Mucosa of stomach (tissue), 1 donor: ENCODE data around the gene SEPTIN12.
A peak's percentile ranks its signal among the peaks of the same experiment; 100 is the strongest.
"Not testable (repeated sequence)": the region's sequence is repeated elsewhere in the genome, so short reads cannot be mapped to it uniquely, and the experiment has no call there.

Source experiments
- H3K27me3 ChIP-seq: one replicate; pipeline ENCODE4 v1.7.0; 2013; ENCODE audit warnings: mild to moderate bottlenecking, low read length; ENCODE audit not compliant: control insufficient read depth, insufficient read depth
- H3K36me3 ChIP-seq: one replicate; pipeline ENCODE4 v1.7.0; 2013; ENCODE audit warnings: low read length; ENCODE audit not compliant: control insufficient read depth, insufficient read depth
- H3K4me1 ChIP-seq: one replicate; pipeline ENCODE4 v1.7.0; 2013; ENCODE audit warnings: mild to moderate bottlenecking, low read length; ENCODE audit not compliant: control insufficient read depth, insufficient read depth
- H3K4me3 ChIP-seq: one replicate; pipeline ENCODE4 v1.7.0; 2013; ENCODE audit warnings: low read length
- H3K9ac ChIP-seq: one replicate; pipeline ENCODE4 v1.7.0; 2013; ENCODE audit warnings: mild to moderate bottlenecking, low read length, moderate library complexity
- H3K9me3 ChIP-seq: one replicate; pipeline ENCODE4 v1.7.0; 2013; ENCODE audit warnings: mild to moderate bottlenecking, low read length, moderate library complexity; ENCODE audit not compliant: control insufficient read depth
- donor health status: Pancreatic carcinoma.

Gene SEPTIN12

DNA sequence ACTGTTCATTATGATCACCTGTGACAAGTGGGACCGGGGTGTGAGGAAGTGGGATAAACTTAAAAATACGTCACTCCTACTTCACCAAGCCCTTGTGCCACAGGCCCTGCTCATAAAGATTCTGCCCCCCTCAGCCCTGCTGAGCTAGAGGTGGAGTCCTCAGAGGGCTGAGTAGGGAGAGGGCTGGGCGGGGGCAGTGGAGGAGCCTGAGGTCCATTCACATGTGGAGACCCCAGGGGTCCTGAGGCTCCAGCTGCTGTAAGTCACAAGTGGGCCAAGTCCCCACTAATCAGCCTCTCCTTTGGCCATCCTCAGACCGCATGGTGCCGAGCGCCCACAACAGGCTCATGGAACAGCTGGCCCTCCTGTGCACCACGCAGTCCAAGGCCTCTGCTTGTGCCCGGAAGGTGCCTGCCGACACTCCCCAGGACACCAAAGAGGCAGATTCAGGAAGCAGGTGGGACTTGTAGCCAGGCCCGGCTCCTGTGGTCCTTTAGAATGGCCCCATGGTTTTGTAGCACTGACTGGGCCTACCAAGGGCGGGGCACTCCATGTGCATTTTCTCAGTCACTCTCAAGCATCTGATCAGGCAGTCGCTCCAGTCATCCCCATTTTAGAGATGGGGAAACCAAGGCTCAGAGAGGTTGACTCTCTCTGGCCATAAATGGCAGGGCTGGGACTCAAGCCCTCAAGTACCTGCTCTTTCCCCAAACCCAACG lies 43.4 kb downstream of the SEPTIN12 start:
- Histone ChIP-seq H3K9ac (no peak overlapping the region), H3K4me1 (peaks cover 11% of the 10 kb centered on the region), H3K9me3 (no peaks in the 10 kb centered on the region), H3K36me3 (no peaks in the 10 kb centered on the region), H3K4me3 (no peak overlapping the region), H3K27me3 (no peaks in the 10 kb centered on the region)

DNA sequence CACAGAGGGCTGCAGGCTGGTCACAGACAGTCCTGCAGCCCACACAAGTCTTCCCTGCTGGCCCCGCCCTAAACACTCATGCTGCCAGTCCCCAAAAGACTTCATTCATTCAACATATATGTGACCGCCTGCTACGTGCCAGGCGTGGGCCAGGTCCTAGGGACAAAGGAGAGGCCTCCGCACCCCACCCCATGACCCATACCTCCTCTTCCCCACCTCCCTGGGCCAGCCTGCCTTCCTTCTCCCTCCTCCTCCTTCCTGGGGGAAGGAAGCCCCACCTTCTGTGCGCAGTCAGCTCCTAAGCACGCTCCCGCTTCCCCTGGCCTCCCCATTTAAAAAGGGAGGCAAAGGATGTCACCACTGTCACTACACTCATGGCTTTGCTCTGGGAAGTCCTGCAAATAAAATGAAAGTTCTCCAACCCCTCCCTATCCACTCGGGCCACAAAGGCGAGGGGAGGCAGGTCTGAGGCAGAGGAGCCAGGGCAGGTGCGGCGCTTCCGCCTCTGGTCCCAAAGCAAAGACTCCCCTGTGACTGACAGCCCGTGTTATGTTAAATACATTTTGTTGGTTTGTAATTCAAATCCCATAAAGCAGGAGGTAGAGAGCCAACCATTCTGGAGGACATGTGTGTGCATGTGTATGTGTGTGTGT lies 44.8 kb downstream of the SEPTIN12 start:
- no peak overlapping the region for H3K4me3 ChIP-seq
- H3K36me3 ChIP-seq = no peaks in the 10 kb centered on the region
- H3K27me3 ChIP-seq = no peaks in the 10 kb centered on the region
- peaks cover 11% of the 10 kb centered on the region for H3K4me1 ChIP-seq
- H3K9me3 ChIP-seq = no peaks in the 10 kb centered on the region
- H3K9ac ChIP-seq = peak overlapping the region; percentile 45

DNA sequence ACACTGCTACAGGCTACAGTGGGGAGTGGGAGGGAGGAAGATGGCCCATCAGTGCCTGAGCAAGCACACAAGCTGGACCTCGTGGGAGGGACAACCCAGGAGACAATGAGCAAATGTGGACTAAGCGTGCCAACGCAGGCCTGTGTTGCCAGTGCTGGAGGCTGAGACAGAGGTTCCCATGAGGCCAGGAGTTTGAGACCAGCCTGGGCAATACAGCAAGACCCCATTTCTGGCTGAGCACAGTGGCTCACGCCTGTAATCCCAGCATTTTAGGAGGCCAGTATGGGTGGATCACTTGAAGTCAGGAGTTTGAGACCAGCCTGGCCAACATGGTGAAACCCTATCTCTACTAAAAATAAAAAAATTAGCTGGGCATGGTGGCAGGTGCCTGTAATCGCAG lies 49.8 kb downstream of the SEPTIN12 start:
- H3K4me1 ChIP-seq = peaks cover 14% of the 10 kb centered on the region
- H3K9ac ChIP-seq, H3K27me3 ChIP-seq, H3K9me3 ChIP-seq, H3K36me3 ChIP-seq, H3K4me3 ChIP-seq: not testable (repeated sequence)

DNA sequence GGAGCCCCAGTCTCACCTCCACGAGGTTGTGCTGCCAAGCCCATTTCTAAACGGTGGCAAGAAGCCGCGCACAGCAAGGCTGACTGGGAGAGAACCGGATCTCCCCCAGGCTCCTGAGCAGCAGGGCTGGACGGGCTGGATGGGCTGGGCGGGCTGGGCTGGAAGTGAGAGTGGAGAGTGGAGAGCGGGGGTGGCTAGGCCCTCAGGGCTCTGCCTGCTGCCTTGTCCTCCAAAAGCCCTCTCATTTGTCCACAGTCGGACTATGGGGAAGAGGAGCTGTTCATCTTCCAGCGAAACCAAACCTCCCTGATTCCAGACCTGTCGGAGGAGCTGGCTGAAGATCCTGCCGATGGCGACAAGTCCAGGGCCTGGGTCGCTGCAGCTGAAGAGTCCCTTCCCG lies 50.6 kb downstream of the SEPTIN12 start:
- Histone ChIP-seq H3K9me3 (no peaks in the 10 kb centered on the region), H3K4me3 (no peak overlapping the region), H3K4me1 (peaks cover 6% of the 10 kb centered on the region), H3K36me3 (no peaks in the 10 kb centered on the region), H3K27me3 (no peaks in the 10 kb centered on the region), H3K9ac (no peak overlapping the region)

DNA sequence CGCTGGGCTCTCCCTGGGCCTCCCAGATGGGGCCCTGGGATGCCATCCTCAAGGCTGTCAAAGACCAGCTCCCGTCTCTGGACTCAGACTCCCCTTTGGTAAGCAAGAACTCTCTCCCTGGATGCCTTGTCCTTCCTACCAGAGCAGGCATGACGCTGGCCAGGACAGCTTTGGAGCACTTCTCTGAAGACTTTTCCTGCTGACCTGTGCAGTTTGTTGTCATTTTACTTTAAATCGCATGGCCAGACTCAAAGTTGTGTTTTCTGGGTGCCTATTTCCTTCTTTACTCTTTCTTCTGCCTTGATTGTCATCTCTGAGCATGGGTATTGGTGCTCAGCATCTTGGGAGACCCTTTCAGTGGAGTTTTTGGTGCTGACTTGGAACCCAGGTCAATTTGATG lies 51.6 kb downstream of the SEPTIN12 start:
- H3K4me1 ChIP-seq = peaks cover 6% of the 10 kb centered on the region
- H3K36me3 ChIP-seq = no peaks in the 10 kb centered on the region
- H3K4me3 ChIP-seq = no peak overlapping the region
- H3K27me3 ChIP-seq = no peaks in the 10 kb centered on the region
- no peaks in the 10 kb centered on the region for H3K9me3 ChIP-seq
- H3K9ac ChIP-seq = no peak overlapping the region

DNA sequence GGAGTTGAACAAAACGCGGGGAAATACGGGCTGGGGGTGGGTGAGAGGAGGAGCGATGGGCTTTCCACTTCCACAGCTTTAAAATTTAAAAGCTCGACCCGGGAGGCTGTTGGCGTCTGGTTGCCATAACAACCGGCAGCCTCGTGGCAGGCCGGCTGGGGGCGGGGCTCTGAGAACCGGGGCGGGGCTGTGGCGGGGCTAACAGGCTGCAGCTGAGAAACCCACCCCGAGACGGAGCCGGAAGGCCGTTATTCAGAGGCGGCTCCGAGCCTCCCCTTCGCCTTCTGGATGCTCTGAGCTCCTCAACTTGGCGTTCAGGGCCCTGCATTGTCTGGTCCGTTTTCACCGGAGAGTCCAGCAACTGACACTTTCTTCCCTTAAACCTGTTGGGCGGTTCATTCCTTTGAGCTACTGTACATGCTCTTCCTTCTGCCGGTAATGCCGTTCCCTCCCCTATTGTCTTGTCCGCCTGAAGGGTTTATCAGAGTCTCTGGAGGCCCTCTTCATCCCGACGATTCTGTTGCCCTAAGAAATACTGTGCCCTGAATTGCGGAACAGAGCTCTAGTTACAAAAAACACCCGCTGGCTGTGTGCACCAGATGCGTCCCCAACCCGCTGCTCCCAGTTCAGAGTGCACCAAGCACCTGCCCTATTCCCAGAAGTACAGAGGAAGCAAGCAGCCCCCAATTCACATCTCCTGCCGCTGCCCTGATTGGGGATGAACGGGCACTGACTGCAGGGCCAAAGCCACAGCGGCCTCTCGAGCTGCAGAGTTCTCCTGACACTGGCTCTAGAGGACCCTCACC lies 53.2 kb downstream of the SEPTIN12 start:
- Histone ChIP-seq H3K9ac (peak overlapping the region; percentile 5), H3K36me3 (no peaks in the 10 kb centered on the region), H3K9me3 (no peaks in the 10 kb centered on the region), H3K4me3 (peak overlapping the region; percentile 98), H3K4me1 (peaks cover 6% of the 10 kb centered on the region), H3K27me3 (no peaks in the 10 kb centered on the region)

DNA sequence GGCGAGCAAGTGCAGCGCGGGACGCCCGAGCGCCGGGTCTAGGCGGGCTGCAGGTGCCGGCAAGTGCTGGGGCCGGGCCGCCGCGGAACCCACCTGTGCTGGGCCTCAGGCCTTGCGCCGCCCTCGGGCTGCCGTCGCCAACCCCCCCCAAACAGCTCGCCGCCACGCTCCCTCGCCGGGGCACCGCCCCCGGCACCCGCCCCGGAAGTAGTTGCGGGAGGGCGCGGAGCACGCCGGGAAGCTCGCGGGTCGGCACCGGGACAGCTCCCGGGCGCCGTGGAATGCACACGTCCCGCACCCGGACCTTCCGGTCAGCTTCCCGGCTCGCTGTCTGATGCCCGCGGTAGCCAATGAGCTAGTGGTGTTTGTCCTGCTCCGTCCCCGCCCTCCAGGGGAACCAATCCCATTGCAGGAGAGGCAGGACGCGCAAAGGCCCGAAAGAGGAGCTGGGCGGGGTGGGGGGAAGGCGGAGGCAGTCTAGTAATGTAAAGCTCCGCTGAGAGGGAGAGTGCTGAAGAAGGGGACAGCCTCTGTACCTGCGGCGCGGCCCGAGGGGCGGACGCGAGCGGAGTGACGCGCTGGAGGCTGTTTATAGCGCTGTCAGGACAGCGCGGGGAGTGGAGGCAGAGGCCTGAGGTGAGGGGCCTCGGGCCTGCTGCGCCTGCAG lies 53.9 kb downstream of the SEPTIN12 start, which contains the start of the genes ANKS3 and DNAAF8:
ANKS3 (minus strand) TSS at position 209 of the 667 bp plus-strand sequence. CDS start 4,122 bp downstream, outside the sequence.
DNAAF8 (plus strand) TSS at position 475 of the 667 bp plus-strand sequence. CDS start 1,978 bp downstream, outside the sequence.
- H3K9me3 ChIP-seq = no peaks in the 10 kb centered on the region
- H3K4me1 ChIP-seq = peaks cover 6% of the 10 kb centered on the region
- peak within 1 kb of the TSS; percentile 98 for H3K4me3 ChIP-seq
- peak within 1 kb of the TSS; percentile 71 for H3K9ac ChIP-seq
- no peaks in the 10 kb centered on the region for H3K27me3 ChIP-seq
- no peaks in the 10 kb centered on the region for H3K36me3 ChIP-seq

DNA sequence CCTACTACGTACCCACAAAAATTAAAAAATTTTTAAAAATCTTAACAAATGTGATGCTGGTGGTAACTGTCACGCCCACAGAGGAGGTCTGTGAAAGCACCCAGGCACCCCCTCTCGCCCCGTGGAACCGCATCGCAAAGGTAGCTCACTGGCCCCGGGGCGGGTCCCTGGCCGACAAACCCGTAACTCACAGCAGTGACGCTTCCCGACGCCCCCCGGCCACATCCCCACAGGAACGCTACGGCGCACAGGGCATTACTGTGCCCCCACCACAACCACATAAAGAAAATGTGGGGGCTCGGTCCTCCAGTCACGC lies 54.4 kb downstream of the SEPTIN12 start:
- Histone ChIP-seq H3K9me3 (no peaks in the 10 kb centered on the region), H3K4me3 (peak overlapping the region; percentile 98), H3K27me3 (no peaks in the 10 kb centered on the region), H3K4me1 (peaks cover 6% of the 10 kb centered on the region), H3K9ac (peak overlapping the region; percentile 71), H3K36me3 (no peaks in the 10 kb centered on the region)

DNA sequence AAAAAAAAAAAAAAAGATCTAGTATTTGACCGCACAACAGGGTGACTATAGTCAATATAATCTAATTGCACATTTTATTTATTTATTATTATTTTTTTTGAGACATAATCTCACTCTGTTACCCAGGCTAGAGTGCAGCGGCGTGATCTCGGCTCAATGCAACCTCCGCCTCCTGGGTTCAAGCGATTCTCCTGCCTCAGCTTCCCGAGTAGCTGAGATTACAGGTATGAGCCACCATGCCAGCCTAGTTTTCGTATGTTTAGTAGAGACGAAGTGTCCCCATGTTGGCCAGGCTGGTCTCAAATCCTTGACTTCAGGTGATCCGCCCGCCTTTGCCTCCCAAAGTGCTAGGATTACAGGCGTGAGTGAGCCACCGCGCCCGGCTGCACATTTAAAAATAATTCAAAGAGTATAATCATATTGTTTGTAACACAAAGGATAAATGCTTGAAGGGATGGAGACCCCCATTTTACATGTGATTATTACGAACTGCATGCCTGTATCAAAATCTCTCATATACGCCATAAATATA lies 54.9 kb downstream of the SEPTIN12 start:
- Histone ChIP-seq H3K4me3 (peak overlapping the region; percentile 98), H3K9me3 (no peaks in the 10 kb centered on the region), H3K36me3 (no peaks in the 10 kb centered on the region), H3K4me1 (peaks cover 6% of the 10 kb centered on the region), H3K27me3 (no peaks in the 10 kb centered on the region), H3K9ac (peak overlapping the region; percentile 71)

DNA sequence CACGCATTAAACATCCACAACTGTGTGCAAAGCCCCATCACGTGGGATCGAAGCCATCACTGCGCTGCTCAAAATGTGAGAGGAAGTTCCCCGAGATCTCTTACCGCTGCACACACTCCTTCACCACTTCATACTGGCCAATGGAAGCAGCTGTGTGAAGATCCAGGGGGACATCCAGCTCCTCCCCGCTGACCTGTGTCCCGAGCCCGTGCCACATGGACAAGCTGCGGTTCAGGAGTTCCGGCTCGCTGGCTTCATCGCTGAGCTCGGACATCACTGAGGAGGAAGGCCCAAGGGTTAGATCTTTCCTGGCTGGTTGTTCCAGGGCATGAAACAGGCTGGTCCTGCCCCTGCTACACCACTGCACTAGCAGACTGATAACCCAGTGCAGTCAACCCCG lies 58.3 kb downstream of the SEPTIN12 start:
- no peaks in the 10 kb centered on the region for H3K9me3 ChIP-seq
- no peak overlapping the region for H3K4me3 ChIP-seq
- no peaks in the 10 kb centered on the region for H3K27me3 ChIP-seq
- no peak overlapping the region for H3K9ac ChIP-seq
- peaks cover under 1% of the 10 kb centered on the region for H3K4me1 ChIP-seq
- no peaks in the 10 kb centered on the region for H3K36me3 ChIP-seq

DNA sequence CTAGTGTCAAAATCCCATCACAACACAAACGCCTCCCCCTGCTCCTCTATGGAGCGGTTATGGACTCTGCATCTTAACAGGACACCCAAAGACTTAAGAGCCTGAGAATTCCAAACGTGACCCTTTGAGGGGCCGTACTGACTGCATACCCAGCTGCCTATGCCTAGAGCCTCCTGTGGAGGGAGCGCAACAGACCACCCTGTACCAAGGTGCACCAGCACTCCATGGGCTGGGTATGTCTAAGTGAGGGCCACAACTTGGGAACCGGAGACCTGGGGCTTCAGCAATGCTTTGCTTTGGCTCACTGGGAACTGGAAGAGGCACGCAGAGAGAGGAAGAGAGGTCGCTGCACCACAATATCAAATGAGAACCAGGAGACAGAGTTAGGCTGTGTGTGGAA lies 59.5 kb downstream of the SEPTIN12 start:
- H3K9me3 ChIP-seq = no peaks in the 10 kb centered on the region
- no peak overlapping the region for H3K4me3 ChIP-seq
- H3K4me1 ChIP-seq = no peaks in the 10 kb centered on the region
- H3K27me3 ChIP-seq = no peaks in the 10 kb centered on the region
- no peaks in the 10 kb centered on the region for H3K36me3 ChIP-seq
- H3K9ac ChIP-seq = no peak overlapping the region
